ENCODE data around the gene GNG8.

GRCh38 chr19:46623915-46624502 is 12.0 kb downstream of the GNG8 start:
- TF ChIP-seq POLR2AphosphoS5 (IDR thresholded peaks at IDR 0.05; ENCODE audit: low read depth, low read length) (no peak), CTCF (IDR thresholded peaks at IDR 0.05) (no peak), USF1 (IDR thresholded peaks at IDR 0.05; ENCODE audit: borderline replicate concordance, low read depth) (no peak), REST (IDR thresholded peaks at IDR 0.05; ENCODE audit: low read depth, low read length) (no peak), RAD21 (IDR thresholded peaks at IDR 0.05; ENCODE audit: low read length) (no peak), MXI1 (IDR thresholded peaks at IDR 0.05; ENCODE audit: low read depth, low read length) (no peak), ZBTB33 (IDR thresholded peaks at IDR 0.05; ENCODE audit: borderline replicate concordance, low read depth) (no peak), USF2 (IDR thresholded peaks at IDR 0.05; ENCODE audit: borderline replicate concordance, low read depth, low read length) (no peak), EP300 (IDR thresholded peaks at IDR 0.05; ENCODE audit: borderline replicate concordance in 1 of 2, low read depth in 1 of 2, low read length in 1 of 2) (no peak), GABPA (IDR thresholded peaks at IDR 0.05; ENCODE audit: low read depth) (no peak)
